Sigmoid colon (tissue), 7 donors: ENCODE measurements around the gene PALM. TPM values are rescaled to one million over a fixed set of nuclear protein-coding genes. Genes with fewer than 3 reads are reported as not detected.
A peak's percentile ranks its signal among the peaks of the same experiment; 100 is the strongest.
"Not testable (repeated sequence)": the region's sequence is repeated elsewhere in the genome, so short reads cannot be mapped to it uniquely, and the experiment has no call there.

ENCODE experiments used
- DNase-seq: peaks from one replicate; pipeline ENCODE4 v3.0.0-alpha.2; 2019
- H3K27ac ChIP-seq, 4 donors: fragments of 200-600 bp; sonication (generic); one replicate each; pipeline ENCODE4 v1.5.1; 2016 to 2019; ENCODE audit warnings: mild to moderate bottlenecking in 1 of 4
- H3K27me3 ChIP-seq, 3 donors: fragments of 200-600 bp; sonication (generic); one replicate each; pipeline ENCODE4 v1.5.1; 2019; ENCODE audit warnings: mild to moderate bottlenecking in 1 of 3
- H3K36me3 ChIP-seq, 4 donors: fragments of 200-600 bp; sonication (generic); one replicate each; pipeline ENCODE4 v1.5.1; 2016 to 2019
- H3K4me1 ChIP-seq, 4 donors: fragments of 200-600 bp; sonication (generic); one replicate each; pipeline ENCODE4 v1.5.1; 2017 to 2019
- H3K4me3 ChIP-seq, 4 donors: fragments of 200-600 bp; sonication (generic); one replicate each; pipeline ENCODE4 v1.5.1; 2017 to 2019; ENCODE audit warnings: mild to moderate bottlenecking in 2 of 4, moderate library complexity in 1 of 4
- H3K9me3 ChIP-seq, 4 donors: fragments of 200-600 bp in 3 of 4; sonication (generic) in 3 of 4; one replicate each; pipeline versions ENCODE4 v1.5.1 to v1.6.1; 2013 to 2019
- EP300 ChIP-seq, 4 donors: sonication (generic); formaldehyde crosslinking; IDR thresholded peaks; one replicate each; pipeline ENCODE4 v1.6.1; 2017; ENCODE audit warnings: antibody characterized with exemption in 4 of 4
- POLR2A ChIP-seq, 2 donors: fragments of 450-650 bp; IDR thresholded peaks; one replicate each; pipeline ENCODE4 v1.6.1; 2016; ENCODE audit warnings: antibody characterized with exemption in 2 of 2, mild to moderate bottlenecking in 2 of 2, moderate library complexity in 2 of 2
- POLR2AphosphoS5 ChIP-seq, 4 donors: sonication (generic); formaldehyde crosslinking; IDR thresholded peaks; one replicate each; pipeline ENCODE4 v1.6.1; 2017; ENCODE audit warnings: antibody characterized with exemption in 4 of 4
- WGBS, 2 donors: extraction: QIAGEN DNeasy Blood & Tissue Kit; methylation state at CpG; one replicate each; pipeline ENCODE4 v1.1.7; 2013; 5-methylcytosine and 5-hydroxymethylcytosine counted together
- intact Hi-C: fragments of 100-400 bp; cut with DNase I; formaldehyde crosslinking; loops from one replicate; pipeline ENCODE4 v1.15.1; 2023
- polyA plus RNA-seq, 3 donors: library from polyadenylated mRNA; stranded (reverse); fragments of 200-250 nt; gene quantifications; one replicate each; pipeline ENCODE4 v1.2.3, GENCODE V29; 2013
- total RNA-seq, 4 donors: library from RNA; depleted of rRNA; stranded (reverse); fragments of >200 nt; gene quantifications; one replicate each; pipeline ENCODE4 v1.1.0, GENCODE V29; 2016
- TF ChIP-seq, protein P1 (sequence below), 4 experiments: fragments of 450-650 bp in 3 of 4; fragments of 200-600 bp in 1 of 4; IDR thresholded peaks; one replicate each; pipeline ENCODE4 v1.5.1; 2016 to 2019; ENCODE audit warnings: antibody characterized with exemption in 4 of 4, mild to moderate bottlenecking in 3 of 4, moderate library complexity in 2 of 4
- donor health status: healthy with polysubstance abuse.
- donor health status: Bipolar disorder and iron deficiency.
- donor health status: healthy.

Gene PALM
- total and polyA plus RNA-seq, 7 donors = 3.0 to 91.4 (median 30.4) TPM

DNA sequence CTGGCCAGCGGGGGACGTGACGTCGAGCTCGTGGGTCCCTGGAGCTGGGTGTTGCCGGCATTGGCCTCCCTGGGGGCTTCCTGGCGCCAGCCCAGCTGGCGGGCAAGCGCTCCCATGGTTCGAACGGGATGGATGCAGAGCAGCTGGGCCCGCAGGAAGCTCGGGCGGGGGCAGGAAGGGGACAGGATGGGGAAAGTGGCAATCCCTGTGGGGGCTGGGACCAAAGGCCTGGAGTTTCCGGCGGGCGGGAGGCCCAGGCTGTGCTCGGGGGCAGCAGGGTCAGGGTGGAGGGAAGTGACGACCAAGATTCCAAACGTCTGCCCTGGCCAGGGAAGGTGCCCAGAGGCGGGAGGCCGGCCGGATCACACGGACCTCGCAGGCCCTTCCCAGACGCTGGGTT, 19.3 kb downstream of the PALM start:
- H3K27me3 ChIP-seq = no peaks in the 10 kb centered on the region
- WGBS, 2 donors = 64% methylated on average over 26 of the region's 26 CpGs
- peak overlapping the region; percentile 36 to 76 (median 50) for H3K27ac ChIP-seq
- TF ChIP-seq POLR2AphosphoS5 (IDR thresholded peaks at IDR 0.05) = peak in 2 of 4 donors; percentile 34 to 55
- TF ChIP-seq POLR2A (IDR thresholded peaks at IDR 0.05) = no peak
- intact Hi-C loops = no loop called here
- peaks cover 0 to 22% (median 5%) of the 10 kb centered on the region in 4 donors for H3K36me3 ChIP-seq
- H3K4me3 ChIP-seq = no peak overlapping the region
- H3K9me3 ChIP-seq = no peaks in the 10 kb centered on the region
- no peaks in the 10 kb centered on the region for H3K4me1 ChIP-seq
- no peak for DNase-seq

DNA sequence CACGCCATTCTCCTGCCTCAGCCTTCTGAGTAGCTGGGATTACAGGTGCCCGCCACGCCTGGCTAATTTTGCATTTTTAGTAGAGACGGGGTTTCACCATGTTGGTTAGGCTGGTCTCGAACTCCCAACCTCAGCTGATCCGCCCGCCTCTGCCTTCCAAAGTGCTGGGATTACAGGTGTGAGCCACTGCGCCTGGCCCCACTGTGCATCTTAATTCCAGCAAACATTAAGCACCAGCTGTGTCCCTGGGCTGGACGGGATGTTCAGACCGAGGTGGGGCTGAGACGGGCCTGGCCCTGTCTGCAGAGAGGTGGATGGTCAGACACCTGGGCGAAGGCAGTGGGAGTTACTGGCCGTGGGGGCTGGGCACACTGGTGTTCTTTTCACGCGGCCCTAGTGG, 20.8 kb downstream of the PALM start:
- DNase-seq, H3K4me3 ChIP-seq, H3K9me3 ChIP-seq, intact Hi-C loops, H3K27me3 ChIP-seq, H3K4me1 ChIP-seq, H3K27ac ChIP-seq: not testable (repeated sequence)
- H3K36me3 ChIP-seq = peaks cover 0 to 22% (median 5%) of the 10 kb centered on the region in 4 donors
- 80 to 90% methylated on average over 15 of the region's 15 CpGs for WGBS, 2 donors

DNA sequence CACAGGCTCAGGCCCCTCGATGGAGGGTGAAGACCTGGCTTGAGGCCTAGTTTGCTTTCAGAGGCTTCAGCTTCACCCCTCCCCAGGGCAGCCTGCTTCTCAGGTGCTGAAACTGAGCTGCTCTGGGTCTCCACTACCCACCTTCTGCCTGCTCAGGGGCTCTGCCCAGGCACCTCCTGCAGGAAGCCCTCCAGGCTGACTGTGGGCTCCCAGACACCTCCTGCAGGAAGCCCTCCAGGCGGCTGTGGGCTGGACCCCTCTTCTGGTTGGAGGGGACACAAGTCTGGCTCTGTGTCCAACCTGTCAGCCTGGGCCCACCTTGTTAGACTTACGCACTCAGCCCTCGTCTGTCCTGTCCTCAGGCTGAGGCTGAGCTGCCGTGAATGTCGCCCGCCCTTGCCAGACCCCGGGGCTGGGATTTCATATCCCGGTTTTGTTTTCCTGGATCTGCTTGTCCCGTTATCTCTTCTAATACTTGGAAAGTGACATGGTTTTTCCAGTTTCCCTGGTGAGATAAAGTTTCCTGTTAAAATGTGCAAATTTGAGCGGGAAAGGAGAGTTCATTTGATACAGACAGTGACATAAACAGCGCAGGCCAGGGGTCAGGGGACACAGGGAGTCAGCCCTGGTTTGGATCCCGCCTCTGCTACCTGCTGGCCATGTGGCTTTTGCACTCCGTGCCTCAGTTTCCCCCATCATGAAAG, 21.4 kb downstream of the PALM start:
- WGBS, 2 donors = 65 to 87% methylated on average over 14 of the region's 14 CpGs
- intact Hi-C loops = no loop called here
- no peak overlapping the region for H3K27ac ChIP-seq
- no peaks in the 10 kb centered on the region for H3K27me3 ChIP-seq
- TF ChIP-seq POLR2AphosphoS5 (IDR thresholded peaks at IDR 0.05) (no peak), POLR2A (IDR thresholded peaks at IDR 0.05) (no peak)
- TF ChIP-seq, protein P1, sequence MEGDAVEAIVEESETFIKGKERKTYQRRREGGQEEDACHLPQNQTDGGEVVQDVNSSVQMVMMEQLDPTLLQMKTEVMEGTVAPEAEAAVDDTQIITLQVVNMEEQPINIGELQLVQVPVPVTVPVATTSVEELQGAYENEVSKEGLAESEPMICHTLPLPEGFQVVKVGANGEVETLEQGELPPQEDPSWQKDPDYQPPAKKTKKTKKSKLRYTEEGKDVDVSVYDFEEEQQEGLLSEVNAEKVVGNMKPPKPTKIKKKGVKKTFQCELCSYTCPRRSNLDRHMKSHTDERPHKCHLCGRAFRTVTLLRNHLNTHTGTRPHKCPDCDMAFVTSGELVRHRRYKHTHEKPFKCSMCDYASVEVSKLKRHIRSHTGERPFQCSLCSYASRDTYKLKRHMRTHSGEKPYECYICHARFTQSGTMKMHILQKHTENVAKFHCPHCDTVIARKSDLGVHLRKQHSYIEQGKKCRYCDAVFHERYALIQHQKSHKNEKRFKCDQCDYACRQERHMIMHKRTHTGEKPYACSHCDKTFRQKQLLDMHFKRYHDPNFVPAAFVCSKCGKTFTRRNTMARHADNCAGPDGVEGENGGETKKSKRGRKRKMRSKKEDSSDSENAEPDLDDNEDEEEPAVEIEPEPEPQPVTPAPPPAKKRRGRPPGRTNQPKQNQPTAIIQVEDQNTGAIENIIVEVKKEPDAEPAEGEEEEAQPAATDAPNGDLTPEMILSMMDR (IDR thresholded peaks at IDR 0.05) = no peak
- no peak overlapping the region for H3K4me3 ChIP-seq
- H3K4me1 ChIP-seq = no peaks in the 10 kb centered on the region
- no peaks in the 10 kb centered on the region for H3K9me3 ChIP-seq
- DNase-seq = no peak
- H3K36me3 ChIP-seq = peaks cover 0 to 22% (median 5%) of the 10 kb centered on the region in 4 donors

DNA sequence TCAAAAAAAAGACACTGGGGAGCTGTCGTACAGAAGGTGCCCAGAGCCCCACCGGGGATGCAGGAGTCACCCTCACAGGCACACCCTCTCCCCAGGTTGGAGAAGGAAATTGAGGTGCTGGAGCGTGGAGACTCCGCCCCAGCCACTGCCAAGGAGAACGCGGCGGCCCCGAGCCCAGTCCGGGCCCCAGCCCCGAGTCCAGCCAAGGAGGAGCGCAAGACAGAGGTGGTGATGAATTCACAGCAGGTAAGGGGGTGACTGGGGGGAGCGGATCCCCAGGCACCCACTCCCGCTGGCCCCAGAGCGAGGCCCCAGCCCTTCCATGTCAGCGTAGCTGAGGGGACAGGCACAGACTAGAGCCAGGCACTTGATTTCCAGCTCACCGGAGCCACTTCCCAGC, 22.3 kb downstream of the PALM start:
- intact Hi-C loops = no loop called here
- Histone ChIP-seq H3K27ac (no peak overlapping the region), H3K4me1 (no peaks in the 10 kb centered on the region), H3K9me3 (no peaks in the 10 kb centered on the region), H3K36me3 (peaks cover 0 to 23% (median 5%) of the 10 kb centered on the region in 4 donors), H3K4me3 (no peak overlapping the region), H3K27me3 (no peaks in the 10 kb centered on the region)
- 71 to 91% methylated on average over 16 of the region's 16 CpGs for WGBS, 2 donors
- DNase-seq = no peak
- TF ChIP-seq, protein P1 (IDR thresholded peaks at IDR 0.05) = no peak
- TF ChIP-seq EP300 (IDR thresholded peaks at IDR 0.05) = no peak
- TF ChIP-seq POLR2AphosphoS5 (IDR thresholded peaks at IDR 0.05) = no peak
- no peak for TF ChIP-seq POLR2A (IDR thresholded peaks at IDR 0.05)

DNA sequence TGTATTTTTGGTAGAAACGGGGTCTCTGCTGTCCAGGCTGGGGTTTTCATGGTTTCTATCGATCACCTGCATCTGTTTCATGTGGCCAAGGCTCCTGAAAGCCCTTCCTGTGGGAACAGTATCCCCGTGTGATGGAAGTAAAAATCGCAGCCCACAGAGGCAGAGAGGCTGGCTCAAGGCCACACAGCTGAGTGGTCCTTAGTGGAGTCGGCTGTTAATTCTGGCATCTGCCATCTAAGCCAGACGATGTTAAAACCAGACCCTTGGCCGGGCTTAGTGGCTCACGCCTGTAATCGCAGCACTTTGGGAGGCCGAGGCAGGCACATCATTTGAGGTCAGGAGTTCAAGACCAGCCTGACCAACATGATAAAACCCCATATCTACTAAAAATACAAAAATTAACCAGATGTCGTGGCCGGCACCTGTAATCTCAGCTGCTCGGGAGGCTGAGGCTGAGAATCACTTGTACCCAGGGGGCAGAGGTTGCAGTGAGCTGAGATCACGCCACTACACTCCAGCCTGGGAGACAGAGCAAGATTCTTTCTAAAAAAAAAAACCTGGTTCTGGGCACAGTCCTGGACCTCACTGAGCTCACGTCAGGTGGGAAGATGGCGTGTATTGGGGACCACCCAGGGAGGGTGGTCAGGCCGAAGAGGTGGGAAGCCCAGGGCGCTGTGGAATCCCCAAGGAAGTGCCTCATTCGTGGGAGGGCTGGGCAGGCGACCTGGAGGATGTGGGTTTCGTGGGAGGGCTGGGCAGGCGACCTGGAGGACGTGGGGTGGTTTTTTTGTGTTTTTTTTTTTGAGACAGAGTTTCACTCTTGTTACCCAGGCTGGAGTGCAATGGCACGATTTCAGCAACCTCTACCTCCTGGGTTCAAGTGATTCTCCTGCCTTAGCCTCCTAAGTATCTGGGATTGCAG, 23.7 kb downstream of the PALM start:
- TF ChIP-seq POLR2AphosphoS5 (IDR thresholded peaks at IDR 0.05) = no peak
- TF ChIP-seq POLR2A (IDR thresholded peaks at IDR 0.05) = no peak
- no peak for TF ChIP-seq EP300 (IDR thresholded peaks at IDR 0.05)
- TF ChIP-seq, protein P1 (IDR thresholded peaks at IDR 0.05) = no peak
- Histone ChIP-seq H3K4me1 (no peaks in the 10 kb centered on the region), H3K27me3 (no peaks in the 10 kb centered on the region), H3K4me3 (no peak overlapping the region), H3K27ac (no peak overlapping the region), H3K9me3 (no peaks in the 10 kb centered on the region), H3K36me3 (peaks cover 0 to 33% (median 3%) of the 10 kb centered on the region in 4 donors)
- intact Hi-C loops = loop anchor here (2.0 kb wide), 1 partner anchor 22 kb away; no protein-coding TSS in a partner anchor
- WGBS, 2 donors = 57 to 73% methylated on average over 24 of the region's 24 CpGs
- no peak for DNase-seq
